Activated B cell treated with CpG ODN at 0.5 μM for 24 hours (primary cell): ENCODE measurements around the gene CGAS. TPM values are rescaled to one million over a fixed set of nuclear protein-coding genes. Genes with fewer than 3 reads are reported as not detected.
"Not testable (repeated sequence)": the region's sequence is repeated elsewhere in the genome, so short reads cannot be mapped to it uniquely, and the experiment has no call there.

ENCODE experiments used
- ATAC-seq: fragments of 200-7000 bp; cut with Tn5 transposase; one replicate; pipeline ENCODE4 v1.10.0; 2021; ENCODE audit warnings: low read depth, mild to moderate bottlenecking, moderate library complexity
- CTCF ChIA-PET: fragments of 350-600 bp; sonication (Branson Sonifier 250); formaldehyde crosslinking; loops from one replicate; lab custom pipeline; 2021; ENCODE audit warnings: antibody characterized with exemption; lab: Charles Lee
- POLR2A ChIA-PET: fragments of 350-600 bp; sonication (Branson Sonifier 250); formaldehyde crosslinking; loops from one replicate; lab custom pipeline; 2021; ENCODE audit warnings: antibody characterized with exemption; lab: Charles Lee
- DNase-seq: peaks from one replicate; pipeline ENCODE4 v3.0.0; 2022
- H3K27ac Mint-ChIP-seq: one replicate; pipeline ENCODE4 v1.8.0; 2020; ENCODE audit warnings: mixed read lengths
- H3K27me3 Mint-ChIP-seq: one replicate; pipeline ENCODE4 v1.8.0; 2021; ENCODE audit warnings: mixed read lengths
- H3K36me3 Mint-ChIP-seq: one replicate; pipeline ENCODE4 v1.8.0; 2021; ENCODE audit warnings: low read depth, mixed read lengths
- H3K4me1 Mint-ChIP-seq: one replicate; pipeline ENCODE4 v1.8.0; 2021; ENCODE audit warnings: mixed read lengths
- H3K4me3 Mint-ChIP-seq: one replicate; pipeline ENCODE4 v1.8.0; 2020; ENCODE audit warnings: mild to moderate bottlenecking, mixed read lengths
- H3K9me3 Mint-ChIP-seq: one replicate; pipeline ENCODE4 v1.8.0; 2020; ENCODE audit warnings: mixed read lengths
- CTCF ChIP-seq: fragments of 200-600 bp; IDR thresholded peaks from one replicate; pipeline ENCODE4 v1.8.0; 2022; ENCODE audit warnings: antibody characterized with exemption, mild to moderate bottlenecking
- intact Hi-C: fragments of 100-400 bp; cut with micrococcal nuclease; formaldehyde crosslinking; loops from one replicate; pipeline ENCODE4 v1.15.1; 2024
- total RNA-seq: library from RNA; stranded (reverse); gene quantifications from 2 replicates; pipeline ENCODE4 v1.2.3, GENCODE V29; 2022

CGAS gene
- total RNA-seq, 1 donor from 2014 or later, result 24.3 TPM

- POLR2A ChIA-PET, result no interaction called here
- no peak for TF ChIP-seq CTCF
- ATAC-seq, result no peak
Measured at GRCh38 chr6:73393278-73393677, 58.8 kb downstream of the CGAS start.

GRCh38 chr6:73392188-73392587 lies 59.9 kb downstream of the CGAS start:
- CTCF ChIA-PET, H3K36me3 Mint-ChIP-seq, DNase-seq, POLR2A ChIA-PET, H3K4me3 Mint-ChIP-seq, H3K27ac Mint-ChIP-seq, ATAC-seq, H3K9me3 Mint-ChIP-seq, H3K27me3 Mint-ChIP-seq, H3K4me1 Mint-ChIP-seq: not testable (repeated sequence)
- intact Hi-C loops, result loop anchor here (10.0 kb wide), 1 partner anchor 767 kb away; the partner anchor contains the start of gene KCNQ5

More at GRCh38 chr6:73393278-73393677, 58.8 kb downstream of the CGAS start:
- no peak overlapping the region for H3K4me3 Mint-ChIP-seq
- H3K4me1 Mint-ChIP-seq, result peaks cover 6% of the 10 kb centered on the region
- CTCF ChIA-PET, result no interaction called here
- intact Hi-C loops, result loop anchor here (10.0 kb wide), 1 partner anchor 768 kb away; the partner anchor contains the start of gene KCNQ5
- no peaks in the 10 kb centered on the region for H3K9me3 Mint-ChIP-seq
- H3K27me3 Mint-ChIP-seq, result no peaks in the 10 kb centered on the region
- no peaks in the 10 kb centered on the region for H3K36me3 Mint-ChIP-seq
- H3K27ac Mint-ChIP-seq, result no peak overlapping the region
- no peak for DNase-seq

GRCh38 chr6:73391675-73392074 lies 60.4 kb downstream of the CGAS start:
- ChIA-PET CTCF (no interaction called here), POLR2A (no interaction called here)
- Mint-ChIP-seq H3K9me3 (no peaks in the 10 kb centered on the region), H3K4me1 (peaks cover 6% of the 10 kb centered on the region), H3K4me3 (no peak overlapping the region), H3K36me3 (no peaks in the 10 kb centered on the region), H3K27me3 (peaks cover 3% of the 10 kb centered on the region), H3K27ac (no peak overlapping the region)
- DNase-seq, result no peak
- TF ChIP-seq CTCF, result no peak
- ATAC-seq, result no peak
- intact Hi-C loops, result loop anchor here (10.0 kb wide), 1 partner anchor 767 kb away; the partner anchor contains the start of gene KCNQ5

- DNase-seq (no peak), ATAC-seq (no peak)
- TF ChIP-seq CTCF, result no peak
- intact Hi-C loops, result loop anchor here (2.0 to 10.0 kb wide), 2 partner anchors 79 to 765 kb away; partner anchors contain the start of gene KCNQ5
- peaks cover 6% of the 10 kb centered on the region for H3K4me1 Mint-ChIP-seq
- no peak overlapping the region for H3K4me3 Mint-ChIP-seq
- H3K27me3 Mint-ChIP-seq, result peaks cover 3% of the 10 kb centered on the region
- ChIA-PET CTCF (no interaction called here), POLR2A (interaction anchor here (0.7 kb wide), 1 partner anchor 64 kb away, joined by 3 read pairs; no protein-coding TSS in a partner anchor)
- H3K27ac Mint-ChIP-seq, result no peak overlapping the region
- no peaks in the 10 kb centered on the region for H3K36me3 Mint-ChIP-seq
- H3K9me3 Mint-ChIP-seq, result no peaks in the 10 kb centered on the region
Measured at GRCh38 chr6:73389854-73390253, 62.2 kb downstream of the CGAS start.

GRCh38 chr6:73388800-73389512 lies 63.1 kb downstream of the CGAS start:
- ATAC-seq, result peak; percentile 81
- Mint-ChIP-seq H3K4me1 (peaks cover 6% of the 10 kb centered on the region), H3K36me3 (no peaks in the 10 kb centered on the region), H3K9me3 (no peaks in the 10 kb centered on the region), H3K27me3 (peaks cover 3% of the 10 kb centered on the region), H3K27ac (no peak overlapping the region), H3K4me3 (peak overlapping the region; percentile 86)
- POLR2A ChIA-PET, result no interaction called here
- no peak for TF ChIP-seq CTCF
- CTCF ChIA-PET, result interaction anchor here (1.3 to 1.8 kb wide), 2 partner anchors 103 to 773 kb away, joined by 3 to 7 read pairs; no protein-coding TSS in a partner anchor
- DNase-seq, result peak; percentile 20
- intact Hi-C loops, result loop anchor here (2.0 kb wide), 1 partner anchor 78 kb away; no protein-coding TSS in a partner anchor
